PC-3 (cell line): ENCODE results near the gene NTRK1. TPM values are rescaled to one million over a fixed set of nuclear protein-coding genes. Genes with fewer than 3 reads are reported as not detected.

Experiments
- ATAC-seq: fragments of 200-7000 bp; cut with Tn5 transposase; 2 replicates; pipeline ENCODE4 v1.9.1; 2020; ENCODE audit warnings: mild to moderate bottlenecking, moderate library complexity
- BruUV-seq: library from RNA; stranded (reverse); fragments of 400-500 nt; replicated peaks from 2 replicates; lab custom pipeline; 2021; lab: Mats Ljungman, UMichigan
- CTCF ChIA-PET: fragments of 300-600 bp; sonication (Branson Sonifier 250); formaldehyde crosslinking; loops from one replicate; lab custom pipeline; 2022; ENCODE audit warnings: antibody characterized with exemption; lab: Charles Lee
- POLR2A ChIA-PET: fragments of 300-600 bp; sonication (Branson Sonifier 250); formaldehyde crosslinking; loops from one replicate; lab custom pipeline; 2022; ENCODE audit warnings: antibody characterized with exemption; ENCODE audit not compliant: unreplicated experiment; lab: Charles Lee
- DNase-seq: peaks from one replicate; pipeline ENCODE4 v3.0.0-alpha.2; 2015
- H2AFZ ChIP-seq: fragments of 300-600 bp; sonication (generic); 2 replicates; pipeline ENCODE4 v1.6.0; 2016; ENCODE audit warnings: antibody characterized with exemption, low read length
- H3F3A ChIP-seq: fragments of 300-600 bp; sonication (generic); one replicate; pipeline ENCODE4 v1.6.0; 2017; ENCODE audit warnings: antibody characterized with exemption, low read length, control low read depth, mild to moderate bottlenecking; ENCODE audit not compliant: unreplicated experiment
- H3K27ac ChIP-seq: fragments of 300-600 bp; sonication (generic); 2 replicates; pipeline ENCODE4 v1.5.1; 2016; ENCODE audit warnings: mild to moderate bottlenecking, low read length
- H3K27me3 ChIP-seq: fragments of 300-600 bp; sonication (generic); 2 replicates; pipeline ENCODE4 v1.6.1; 2016; ENCODE audit warnings: low read length, mixed read lengths
- H3K36me3 ChIP-seq: fragments of 300-600 bp; sonication (generic); 2 replicates; pipeline ENCODE4 v1.6.1; 2016; ENCODE audit warnings: low read depth, mixed run types, low read length, mixed read lengths
- H3K4me1 ChIP-seq: fragments of 300-600 bp; sonication (generic); 2 replicates; pipeline ENCODE4 v1.5.1; 2016; ENCODE audit warnings: low read length; ENCODE audit not compliant: insufficient read depth
- H3K4me2 ChIP-seq: fragments of 300-600 bp; sonication (generic); 2 replicates; pipeline ENCODE4 v1.6.0; 2016; ENCODE audit warnings: low read length
- H3K4me3 ChIP-seq: fragments of 300-600 bp; sonication (generic); 2 replicates; pipeline ENCODE4 v1.5.1; 2016; ENCODE audit warnings: mild to moderate bottlenecking, low read length, mixed read lengths
- H3K79me2 ChIP-seq: fragments of 300-600 bp; sonication (generic); 2 replicates; pipeline ENCODE4 v1.6.1; 2017; ENCODE audit warnings: low read length, mixed read lengths
- H3K9ac ChIP-seq: fragments of 300-600 bp; sonication (generic); 2 replicates; pipeline ENCODE4 v1.6.0; 2016; ENCODE audit warnings: mild to moderate bottlenecking, low read length
- H3K9me2 ChIP-seq: fragments of 300-600 bp; sonication (generic); replicated peaks from 2 replicates; pipeline ENCODE4 v1.6.1; 2016; ENCODE audit warnings: mixed run types, low read length, mixed read lengths
- H3K9me3 ChIP-seq: fragments of 300-600 bp; sonication (generic); 2 replicates; pipeline ENCODE4 v1.6.1; 2016; ENCODE audit warnings: low read length, mixed read lengths
- H4K20me1 ChIP-seq: fragments of 300-600 bp; sonication (generic); 2 replicates; pipeline ENCODE4 v1.6.1; 2016; ENCODE audit warnings: low read length, mixed read lengths
- EZH2 ChIP-seq: fragments of 300-600 bp; sonication (generic); IDR thresholded peaks from one replicate; pipeline ENCODE4 v1.6.1; 2017; ENCODE audit warnings: antibody characterized with exemption, mild to moderate bottlenecking, low read length; ENCODE audit not compliant: unreplicated experiment
- EZH2phosphoT487 ChIP-seq: fragments of 300-600 bp; sonication (generic); IDR thresholded peaks from 2 replicates; pipeline ENCODE4 v1.6.1; 2018; ENCODE audit warnings: mild to moderate bottlenecking, antibody characterized with exemption, low read length, borderline replicate concordance
- intact Hi-C: fragments of 100-400 bp; cut with micrococcal nuclease; formaldehyde crosslinking; loops from 2 replicates; pipeline ENCODE4 v1.9.0; 2023
- total RNA-seq: library from RNA; depleted of rRNA; stranded (reverse); fragments of >200 nt; gene quantifications from 2 replicates; pipeline ENCODE4 v1.2.3, GENCODE V29; 2014
- TF ChIP-seq, protein P1 (sequence below): fragments of 300-600 bp; sonication (generic); conservative IDR thresholded peaks from 2 replicates; pipeline ENCODE4 v1.5.1; 2017; ENCODE audit warnings: antibody characterized with exemption, low read depth, mild to moderate bottlenecking, low read length

NTRK1 gene
- total RNA-seq, 1 experiment from 2014 or later = 0.15 TPM

DNA sequence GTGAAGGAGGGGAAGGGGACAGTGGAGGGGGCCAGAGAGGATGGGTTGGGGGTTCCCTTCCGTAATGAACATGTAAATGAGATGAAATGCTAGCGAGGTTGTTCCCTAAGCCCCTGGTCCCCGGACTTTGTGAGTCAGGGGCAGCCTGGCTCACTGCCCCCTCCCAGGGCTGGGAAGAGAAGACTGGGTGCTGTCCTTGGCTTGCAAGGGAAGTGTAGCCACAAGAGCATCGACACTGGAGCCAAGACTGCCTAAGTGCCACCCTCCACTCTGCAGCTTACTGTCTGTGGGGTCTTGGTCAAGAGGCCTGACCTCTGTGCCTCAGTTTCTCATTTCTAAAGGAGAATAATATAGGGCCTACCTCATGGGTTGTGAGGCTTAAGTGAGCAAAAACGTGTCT, 33.3 kb downstream of the NTRK1 start:
- ChIA-PET POLR2A (no interaction called here), CTCF (no interaction called here)
- Histone ChIP-seq H2AFZ (no peak overlapping the region), H3K27me3 (no peaks in the 10 kb centered on the region), H3K79me2 (no peaks in the 10 kb centered on the region), H3K9me3 (no peaks in the 10 kb centered on the region), H3K4me3 (no peak overlapping the region), H3K4me2 (no peak overlapping the region), H3K36me3 (no peaks in the 10 kb centered on the region), H3K9ac (no peak overlapping the region), H3K4me1 (peaks cover 34% of the 10 kb centered on the region), H3K9me2 (no peaks in the 10 kb centered on the region), H3F3A (peaks cover 10% of the 10 kb centered on the region), H3K27ac (no peak overlapping the region), H4K20me1 (no peaks in the 10 kb centered on the region)
- DNase-seq (no peak), ATAC-seq (no peak)
- intact Hi-C loops = no loop called here
- TF ChIP-seq EZH2 (no peak), EZH2phosphoT487 (no peak)
- TF ChIP-seq, protein P1, sequence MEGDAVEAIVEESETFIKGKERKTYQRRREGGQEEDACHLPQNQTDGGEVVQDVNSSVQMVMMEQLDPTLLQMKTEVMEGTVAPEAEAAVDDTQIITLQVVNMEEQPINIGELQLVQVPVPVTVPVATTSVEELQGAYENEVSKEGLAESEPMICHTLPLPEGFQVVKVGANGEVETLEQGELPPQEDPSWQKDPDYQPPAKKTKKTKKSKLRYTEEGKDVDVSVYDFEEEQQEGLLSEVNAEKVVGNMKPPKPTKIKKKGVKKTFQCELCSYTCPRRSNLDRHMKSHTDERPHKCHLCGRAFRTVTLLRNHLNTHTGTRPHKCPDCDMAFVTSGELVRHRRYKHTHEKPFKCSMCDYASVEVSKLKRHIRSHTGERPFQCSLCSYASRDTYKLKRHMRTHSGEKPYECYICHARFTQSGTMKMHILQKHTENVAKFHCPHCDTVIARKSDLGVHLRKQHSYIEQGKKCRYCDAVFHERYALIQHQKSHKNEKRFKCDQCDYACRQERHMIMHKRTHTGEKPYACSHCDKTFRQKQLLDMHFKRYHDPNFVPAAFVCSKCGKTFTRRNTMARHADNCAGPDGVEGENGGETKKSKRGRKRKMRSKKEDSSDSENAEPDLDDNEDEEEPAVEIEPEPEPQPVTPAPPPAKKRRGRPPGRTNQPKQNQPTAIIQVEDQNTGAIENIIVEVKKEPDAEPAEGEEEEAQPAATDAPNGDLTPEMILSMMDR = no peak
- no TSS peak for BruUV-seq

DNA sequence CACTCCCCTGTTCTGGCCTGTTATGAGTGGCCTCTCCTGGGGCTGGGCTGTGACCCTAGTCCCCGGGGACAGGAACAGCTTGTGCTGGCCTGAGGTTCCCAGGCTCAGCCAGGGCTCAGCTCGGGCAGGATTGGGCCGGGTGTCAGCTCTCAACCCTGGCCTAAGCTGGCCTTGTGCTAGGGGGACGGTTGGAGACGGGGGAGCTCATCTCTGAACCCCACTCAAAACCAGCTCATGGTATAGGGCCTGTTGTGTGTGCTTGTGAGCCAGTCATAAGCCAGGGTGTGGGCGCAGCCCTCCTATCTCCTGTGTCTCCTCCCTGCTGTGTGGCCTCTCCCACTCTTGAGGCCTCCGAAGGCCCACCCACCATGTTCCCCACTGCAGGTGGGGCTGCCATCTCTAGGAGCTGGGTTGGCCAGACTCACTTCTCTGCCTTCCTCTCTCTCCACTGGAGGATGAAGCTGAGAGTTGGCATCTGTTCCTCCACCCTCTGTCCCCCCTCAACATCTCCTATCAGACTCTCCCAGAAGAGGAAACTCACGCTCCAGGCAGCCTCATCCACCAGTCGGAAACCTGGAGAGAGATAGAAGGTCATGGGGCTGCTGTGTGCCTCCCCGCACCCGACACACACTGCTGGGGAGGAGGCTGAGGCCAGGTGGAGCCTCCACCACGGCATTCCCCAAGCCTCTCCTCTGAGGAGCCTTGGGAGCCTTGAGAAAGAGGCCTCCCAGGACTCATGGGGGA, 34.2 kb downstream of the NTRK1 start:
- Histone ChIP-seq H3K9ac (no peak overlapping the region), H3K27me3 (no peaks in the 10 kb centered on the region), H3K4me2 (no peak overlapping the region), H2AFZ (no peak overlapping the region), H3K79me2 (no peaks in the 10 kb centered on the region), H4K20me1 (no peaks in the 10 kb centered on the region), H3K4me3 (no peak overlapping the region), H3K9me3 (no peaks in the 10 kb centered on the region), H3F3A (peaks cover 10% of the 10 kb centered on the region), H3K9me2 (no peaks in the 10 kb centered on the region), H3K36me3 (no peaks in the 10 kb centered on the region), H3K27ac (no peak overlapping the region), H3K4me1 (peaks cover 34% of the 10 kb centered on the region)
- CTCF ChIA-PET = no interaction called here
- BruUV-seq = no TSS peak
- ATAC-seq (no peak), DNase-seq (no peak)
- TF ChIP-seq, protein P1 = no peak
- TF ChIP-seq EZH2phosphoT487 (no peak), EZH2 (no peak)
- POLR2A ChIA-PET = no interaction called here
- intact Hi-C loops = no loop called here

DNA sequence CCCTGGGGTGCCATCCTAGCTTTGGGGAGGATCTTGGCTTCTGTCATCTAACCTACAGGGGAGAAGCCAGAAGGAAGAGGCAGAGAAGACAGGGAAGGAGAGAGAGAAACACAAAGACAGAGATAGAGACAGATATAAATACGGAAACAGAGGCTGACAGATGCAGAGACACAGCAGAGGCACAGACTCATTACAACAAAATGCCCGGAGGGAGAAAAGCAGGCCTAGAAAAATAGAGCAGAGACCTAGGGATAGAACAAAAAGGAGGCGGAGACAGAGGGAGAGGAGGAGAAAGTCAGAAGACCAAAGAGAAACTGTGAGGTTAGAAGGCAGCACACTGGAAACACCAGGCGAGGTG, 34.8 kb downstream of the NTRK1 start:
- H2AFZ ChIP-seq = no peak overlapping the region
- ChIA-PET CTCF (no interaction called here), POLR2A (no interaction called here)
- no peak overlapping the region for H3K27ac ChIP-seq
- no peak for TF ChIP-seq EZH2phosphoT487
- no peak for TF ChIP-seq EZH2
- TF ChIP-seq, protein P1 = no peak
- no TSS peak for BruUV-seq
- intact Hi-C loops = no loop called here
- no peaks in the 10 kb centered on the region for H3K9me2 ChIP-seq
- peaks cover 34% of the 10 kb centered on the region for H3K4me1 ChIP-seq
- no peak for DNase-seq
- no peaks in the 10 kb centered on the region for H3K9me3 ChIP-seq
- no peak for ATAC-seq
- H3K4me2 ChIP-seq = no peak overlapping the region
- peaks cover 10% of the 10 kb centered on the region for H3F3A ChIP-seq
- H3K27me3 ChIP-seq = no peaks in the 10 kb centered on the region
- no peak overlapping the region for H3K9ac ChIP-seq
- H3K36me3 ChIP-seq = no peaks in the 10 kb centered on the region
- no peak overlapping the region for H3K4me3 ChIP-seq
- no peaks in the 10 kb centered on the region for H4K20me1 ChIP-seq
- no peaks in the 10 kb centered on the region for H3K79me2 ChIP-seq
